ENCODE data around the gene PIK3R2. TPM values are rescaled to one million over a fixed set of nuclear protein-coding genes. Genes with fewer than 3 reads are reported as not detected.

Gene PIK3R2
- total RNA-seq, 1 donor from 2014 or later: 47.0 TPM

GRCh38 chr19:18135712-18136584 is 17.0 kb upstream of the PIK3R2 start:
- H3K27me3 Mint-ChIP-seq: no peaks in the 10 kb centered on the region
- no peak overlapping the region for H3K4me3 Mint-ChIP-seq
- H3K9me3 Mint-ChIP-seq: no peaks in the 10 kb centered on the region
- H3K4me1 Mint-ChIP-seq (ENCODE audit: unreplicated experiment): peaks cover 4% of the 10 kb centered on the region
- H3K36me3 Mint-ChIP-seq: peaks cover 11% of the 10 kb centered on the region
- H3K27ac Mint-ChIP-seq: peak overlapping the region; percentile 86
- no peak for TF ChIP-seq CTCF (conservative IDR thresholded peaks at IDR 0.05)
- DNase-seq (ENCODE audit: extremely low spot score, unreplicated experiment): no peak

- Mint-ChIP-seq H3K27ac (no peak overlapping the region), H3K36me3 (peaks cover 9% of the 10 kb centered on the region), H3K4me3 (no peak overlapping the region), H3K9me3 (no peaks in the 10 kb centered on the region), H3K27me3 (no peaks in the 10 kb centered on the region), H3K4me1 (ENCODE audit: unreplicated experiment) (peaks cover 4% of the 10 kb centered on the region)
- no peak for DNase-seq (ENCODE audit: extremely low spot score, unreplicated experiment)
- no peak for TF ChIP-seq CTCF (conservative IDR thresholded peaks at IDR 0.05)
Measured at GRCh38 chr19:18137242-18137641, 15.7 kb upstream of the PIK3R2 start.

GRCh38 chr19:18137657-18138339 is 15.2 kb upstream of the PIK3R2 start:
- Mint-ChIP-seq H3K4me3 (no peak overlapping the region), H3K4me1 (ENCODE audit: unreplicated experiment) (peaks cover 4% of the 10 kb centered on the region), H3K27me3 (no peaks in the 10 kb centered on the region), H3K9me3 (no peaks in the 10 kb centered on the region), H3K27ac (no peak overlapping the region), H3K36me3 (peaks cover 7% of the 10 kb centered on the region)
- no peak for TF ChIP-seq CTCF (conservative IDR thresholded peaks at IDR 0.05)
- DNase-seq (ENCODE audit: extremely low spot score, unreplicated experiment): no peak

GRCh38 chr19:18140473-18140872 is 12.5 kb upstream of the PIK3R2 start:
- no peaks in the 10 kb centered on the region for H3K9me3 Mint-ChIP-seq
- no peak overlapping the region for H3K4me3 Mint-ChIP-seq
- no peak for DNase-seq (ENCODE audit: extremely low spot score, unreplicated experiment)
- H3K27ac Mint-ChIP-seq: no peak overlapping the region
- H3K27me3 Mint-ChIP-seq: no peaks in the 10 kb centered on the region
- TF ChIP-seq CTCF (conservative IDR thresholded peaks at IDR 0.05): no peak
- H3K36me3 Mint-ChIP-seq: peaks cover 7% of the 10 kb centered on the region
- H3K4me1 Mint-ChIP-seq (ENCODE audit: unreplicated experiment): peaks cover 4% of the 10 kb centered on the region

GRCh38 chr19:18141031-18141430 is 11.9 kb upstream of the PIK3R2 start:
- TF ChIP-seq CTCF (conservative IDR thresholded peaks at IDR 0.05): no peak
- DNase-seq (ENCODE audit: extremely low spot score, unreplicated experiment): no peak
- peaks cover 2% of the 10 kb centered on the region for H3K4me1 Mint-ChIP-seq (ENCODE audit: unreplicated experiment)
- H3K4me3 Mint-ChIP-seq: no peak overlapping the region
- H3K36me3 Mint-ChIP-seq: peaks cover 7% of the 10 kb centered on the region
- no peak overlapping the region for H3K27ac Mint-ChIP-seq
- no peaks in the 10 kb centered on the region for H3K27me3 Mint-ChIP-seq
- H3K9me3 Mint-ChIP-seq: no peaks in the 10 kb centered on the region
